GM23338 (cell line): ENCODE data around the gene ANO7. TPM values are rescaled to one million over a fixed set of nuclear protein-coding genes. Genes with fewer than 3 reads are reported as not detected.

ENCODE experiments used
- ATAC-seq: fragments of 200-7000 bp; cut with Tn5 transposase; 3 replicates; pipeline ENCODE4 v1.9.1; 2020
- DNase-seq: peaks from one replicate; pipeline ENCODE4 v3.0.0-alpha.2; 2015; ENCODE audit warnings: low spot score
- H2AFZ ChIP-seq: fragments of 200-600 bp; sonication (generic); 2 replicates; pipeline ENCODE4 v1.8.0; 2016; ENCODE audit warnings: antibody characterized with exemption, mild to moderate bottlenecking, moderate library complexity
- H3F3A ChIP-seq: fragments of 200-600 bp; sonication (generic); replicated peaks from 2 replicates; pipeline ENCODE4 v1.8.0; 2017; ENCODE audit warnings: antibody characterized with exemption, mixed run types, low read depth
- H3K27ac ChIP-seq: fragments of 200-600 bp; sonication (generic); 2 replicates; pipeline ENCODE4 v1.6.1; 2016; ENCODE audit warnings: low read depth
- H3K27me3 ChIP-seq: fragments of 200-600 bp; sonication (generic); 2 replicates; pipeline ENCODE4 v1.8.0; 2016; ENCODE audit warnings: mild to moderate bottlenecking, mixed run types, moderate library complexity; ENCODE audit not compliant: insufficient read depth
- H3K36me3 ChIP-seq: fragments of 200-600 bp; sonication (generic); 2 replicates; pipeline ENCODE4 v1.8.0; 2016; ENCODE audit warnings: mild to moderate bottlenecking; ENCODE audit not compliant: insufficient read depth
- H3K4me1 ChIP-seq: fragments of 200-600 bp; sonication (generic); 2 replicates; pipeline ENCODE4 v1.8.0; 2016; ENCODE audit warnings: mild to moderate bottlenecking, moderate library complexity; ENCODE audit not compliant: insufficient read depth
- H3K4me2 ChIP-seq: fragments of 200-600 bp; sonication (generic); 2 replicates; pipeline ENCODE4 v1.7.1; 2017; ENCODE audit warnings: mixed run types
- H3K4me3 ChIP-seq: fragments of 200-600 bp; sonication (generic); 2 replicates; pipeline ENCODE4 v1.6.1; 2016; ENCODE audit warnings: mixed run types
- H3K79me2 ChIP-seq: fragments of 200-600 bp; sonication (generic); replicated peaks from 2 replicates; pipeline ENCODE4 v1.8.0; 2017; ENCODE audit warnings: mild to moderate bottlenecking; ENCODE audit not compliant: insufficient read depth
- H3K9me2 ChIP-seq: fragments of 200-600 bp; sonication (generic); 2 replicates; pipeline ENCODE4 v1.8.0; 2017; ENCODE audit not compliant: insufficient read depth
- H4K20me1 ChIP-seq: fragments of 200-600 bp; sonication (generic); replicated peaks from 2 replicates; pipeline ENCODE4 v1.8.0; 2017; ENCODE audit warnings: mild to moderate bottlenecking; ENCODE audit not compliant: insufficient read depth
- H3K27ac Mint-ChIP-seq: 2 replicates; pipeline ENCODE4 v1.8.0; 2020; ENCODE audit warnings: inconsistent platforms, mild to moderate bottlenecking, moderate library complexity, mixed read lengths
- H3K27me3 Mint-ChIP-seq: 3 replicates; pipeline ENCODE4 v1.8.0; 2022; ENCODE audit warnings: low read depth, mild to moderate bottlenecking, moderate library complexity, mixed read lengths, inconsistent platforms; ENCODE audit not compliant: insufficient read depth, poor library complexity
- H3K36me3 Mint-ChIP-seq: 3 replicates; pipeline ENCODE4 v1.8.0; 2021; ENCODE audit warnings: low read depth, mild to moderate bottlenecking, inconsistent platforms, moderate library complexity, mixed read lengths
- H3K4me1 Mint-ChIP-seq: 3 replicates; pipeline ENCODE4 v1.8.0; 2020; ENCODE audit warnings: mild to moderate bottlenecking, inconsistent platforms, mixed read lengths
- H3K4me3 Mint-ChIP-seq: 3 replicates; pipeline ENCODE4 v1.8.0; 2021; ENCODE audit warnings: moderate library complexity, mild to moderate bottlenecking, inconsistent platforms, mixed read lengths
- H3K9me3 Mint-ChIP-seq: 3 replicates; pipeline ENCODE4 v1.8.0; 2020; ENCODE audit warnings: moderate library complexity, mild to moderate bottlenecking, inconsistent platforms, mixed read lengths
- CREB1 ChIP-seq: fragments of 250-450 bp; sonication (Bioruptor Pico); IDR thresholded peaks from 2 replicates; pipeline ENCODE4 v1.5.0; 2020; ENCODE audit warnings: low read depth, mild to moderate bottlenecking, moderate library complexity
- EZH2phosphoT487 ChIP-seq: fragments of 200-600 bp; sonication (generic); IDR thresholded peaks from one replicate; pipeline ENCODE4 v1.8.1; 2018; ENCODE audit warnings: antibody characterized with exemption; ENCODE audit not compliant: unreplicated experiment
- JUNB ChIP-seq: IDR thresholded peaks from one replicate; pipeline ENCODE4 v1.6.1; 2016; ENCODE audit warnings: antibody characterized with exemption; ENCODE audit not compliant: unreplicated experiment
- NANOG ChIP-seq: IDR thresholded peaks from 2 replicates; pipeline ENCODE4 v1.6.1; 2016; ENCODE audit warnings: antibody characterized with exemption, borderline replicate concordance
- STAT1 ChIP-seq: IDR thresholded peaks from one replicate; pipeline ENCODE4 v1.6.1; 2016; ENCODE audit warnings: antibody characterized with exemption; ENCODE audit not compliant: unreplicated experiment
- polyA plus RNA-seq: library from polyadenylated mRNA; unstranded; fragments of >200 nt; fragmentation: Nextera tagmentation; extraction: Ambion mirVana; gene quantifications from 2 replicates; pipeline ENCODE4 v1.2.1, GENCODE V29; 2016
- total RNA-seq: library from RNA; depleted of rRNA; stranded (reverse); fragments of >200 nt; shearing (Covaris generic); gene quantifications from 2 replicates; pipeline ENCODE4 v1.2.3, GENCODE V29; 2014
- TF ChIP-seq, protein P1 (sequence below): IDR thresholded peaks from 2 replicates; pipeline ENCODE4 v1.6.1; 2016; ENCODE audit warnings: antibody characterized with exemption

ANO7 gene
- total and polyA plus RNA-seq, 2 experiments from 2014 or later, result 3.6 to 5.1 TPM

- peaks cover 40% of the 10 kb centered on the region for H3K36me3 Mint-ChIP-seq
- Histone ChIP-seq H4K20me1 (peaks cover 2% of the 10 kb centered on the region), H3F3A (no peaks in the 10 kb centered on the region), H3K4me2 (no peak overlapping the region), H2AFZ (no peak overlapping the region), H3K79me2 (peaks cover 29% of the 10 kb centered on the region), H3K27me3 (no peaks in the 10 kb centered on the region), H3K36me3 (peaks cover 14% of the 10 kb centered on the region; the same call in 1 of the 2 replicates), H3K27ac (no peak overlapping the region), H3K4me1 (no peaks in the 10 kb centered on the region), H3K4me3 (no peak overlapping the region), H3K9me2 (no peaks in the 10 kb centered on the region)
- no peaks in the 10 kb centered on the region for H3K4me1 Mint-ChIP-seq
- no peak for TF ChIP-seq CREB1 (CRISPR knock-in tag)
- TF ChIP-seq, protein P1, sequence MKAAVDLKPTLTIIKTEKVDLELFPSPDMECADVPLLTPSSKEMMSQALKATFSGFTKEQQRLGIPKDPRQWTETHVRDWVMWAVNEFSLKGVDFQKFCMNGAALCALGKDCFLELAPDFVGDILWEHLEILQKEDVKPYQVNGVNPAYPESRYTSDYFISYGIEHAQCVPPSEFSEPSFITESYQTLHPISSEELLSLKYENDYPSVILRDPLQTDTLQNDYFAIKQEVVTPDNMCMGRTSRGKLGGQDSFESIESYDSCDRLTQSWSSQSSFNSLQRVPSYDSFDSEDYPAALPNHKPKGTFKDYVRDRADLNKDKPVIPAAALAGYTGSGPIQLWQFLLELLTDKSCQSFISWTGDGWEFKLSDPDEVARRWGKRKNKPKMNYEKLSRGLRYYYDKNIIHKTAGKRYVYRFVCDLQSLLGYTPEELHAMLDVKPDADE, result no peak
- no peak for TF ChIP-seq STAT1
- no peak for TF ChIP-seq EZH2phosphoT487
- no peak for TF ChIP-seq NANOG
- TF ChIP-seq JUNB, result no peak
- H3K27ac Mint-ChIP-seq, result no peak overlapping the region
- H3K27me3 Mint-ChIP-seq, result no peaks in the 10 kb centered on the region
- ATAC-seq (no peak), DNase-seq (no peak)
- H3K9me3 Mint-ChIP-seq, result no peaks in the 10 kb centered on the region
- no peak overlapping the region; the same call in 2 of the 3 replicates for H3K4me3 Mint-ChIP-seq
Measured at GRCh38 chr2:241140445-241140840, 48.0 kb upstream of the ANO7 start.

DNA sequence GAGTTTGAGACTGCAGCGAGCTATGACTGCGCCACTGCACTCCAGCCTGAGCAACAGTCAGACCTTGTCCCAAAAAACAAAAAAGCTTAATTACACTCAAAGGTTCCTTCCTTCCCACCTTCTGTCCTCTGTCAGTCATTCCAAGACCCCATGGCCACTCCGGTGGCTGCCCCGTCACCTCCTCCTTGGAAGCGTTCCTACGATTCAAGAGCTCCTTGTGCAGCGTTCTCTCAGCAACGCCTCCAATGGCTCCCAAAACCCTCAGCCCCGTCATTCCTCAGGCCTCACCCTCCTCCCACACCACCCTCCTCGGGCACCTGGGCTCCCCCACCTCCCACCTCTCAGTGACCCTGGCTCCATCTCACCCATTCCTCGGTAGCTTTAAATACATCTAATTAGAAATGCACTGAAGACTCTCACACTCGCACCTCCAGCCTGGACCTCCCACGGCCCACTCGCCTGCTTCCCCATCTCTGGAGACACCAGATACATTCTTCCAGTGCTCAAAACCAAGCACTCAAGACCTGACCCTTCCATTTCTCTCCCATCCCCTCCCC is 47.2 kb upstream of the ANO7 start:
- H2AFZ ChIP-seq, result no peak overlapping the region
- no peak overlapping the region for H3K4me3 Mint-ChIP-seq
- H3K36me3 Mint-ChIP-seq, result peaks cover 33% of the 10 kb centered on the region
- H3K79me2 ChIP-seq, result peaks cover 37% of the 10 kb centered on the region
- H3K4me2 ChIP-seq, result no peak overlapping the region
- no peaks in the 10 kb centered on the region for H3F3A ChIP-seq
- H3K4me1 ChIP-seq, result no peaks in the 10 kb centered on the region
- peaks cover 2% of the 10 kb centered on the region for H3K27me3 Mint-ChIP-seq
- DNase-seq (no peak), ATAC-seq (no peak)
- no peak overlapping the region for H3K27ac ChIP-seq
- no peaks in the 10 kb centered on the region for H3K9me3 Mint-ChIP-seq
- no peaks in the 10 kb centered on the region for H3K27me3 ChIP-seq
- no peak for TF ChIP-seq NANOG
- no peak for TF ChIP-seq EZH2phosphoT487
- no peak overlapping the region for H3K4me3 ChIP-seq
- no peaks in the 10 kb centered on the region for H3K9me2 ChIP-seq
- H3K27ac Mint-ChIP-seq, result no peak overlapping the region
- peaks cover 6% of the 10 kb centered on the region for H4K20me1 ChIP-seq
- no peaks in the 10 kb centered on the region for H3K4me1 Mint-ChIP-seq
- H3K36me3 ChIP-seq, result peaks cover 14% of the 10 kb centered on the region; the same call in 1 of the 2 replicates

- H3K4me3 Mint-ChIP-seq, result no peak overlapping the region; the same call in 2 of the 3 replicates
- Histone ChIP-seq H3K79me2 (peaks cover 45% of the 10 kb centered on the region), H3K27me3 (no peaks in the 10 kb centered on the region), H3K4me2 (no peak overlapping the region), H3K36me3 (peaks cover 14% of the 10 kb centered on the region; the same call in 1 of the 2 replicates), H3F3A (no peaks in the 10 kb centered on the region), H3K27ac (no peak overlapping the region), H2AFZ (no peak overlapping the region), H3K4me1 (no peaks in the 10 kb centered on the region), H3K9me2 (no peaks in the 10 kb centered on the region), H4K20me1 (peaks cover 13% of the 10 kb centered on the region), H3K4me3 (no peak overlapping the region)
- H3K36me3 Mint-ChIP-seq, result peaks cover 30% of the 10 kb centered on the region
- H3K27ac Mint-ChIP-seq, result peak overlapping the region; percentile 32; the same call in 1 of the 2 replicates
- H3K27me3 Mint-ChIP-seq, result peaks cover 2% of the 10 kb centered on the region
- H3K9me3 Mint-ChIP-seq, result no peaks in the 10 kb centered on the region
- no peak for TF ChIP-seq JUNB
- DNase-seq (no peak), ATAC-seq (no peak)
- no peaks in the 10 kb centered on the region for H3K4me1 Mint-ChIP-seq
Measured at GRCh38 chr2:241142063-241142462, 46.4 kb upstream of the ANO7 start.
